ENCODE measurements around the gene MLXIP. TPM values are rescaled to one million over a fixed set of nuclear protein-coding genes. Genes with fewer than 3 reads are reported as not detected.
"Not testable (repeated sequence)": the region's sequence is repeated elsewhere in the genome, so short reads cannot be mapped to it uniquely, and the experiment has no call there.

The MLXIP gene
- total RNA-seq, 2 donors from 2014 or later: 158 to 201 TPM

DNA sequence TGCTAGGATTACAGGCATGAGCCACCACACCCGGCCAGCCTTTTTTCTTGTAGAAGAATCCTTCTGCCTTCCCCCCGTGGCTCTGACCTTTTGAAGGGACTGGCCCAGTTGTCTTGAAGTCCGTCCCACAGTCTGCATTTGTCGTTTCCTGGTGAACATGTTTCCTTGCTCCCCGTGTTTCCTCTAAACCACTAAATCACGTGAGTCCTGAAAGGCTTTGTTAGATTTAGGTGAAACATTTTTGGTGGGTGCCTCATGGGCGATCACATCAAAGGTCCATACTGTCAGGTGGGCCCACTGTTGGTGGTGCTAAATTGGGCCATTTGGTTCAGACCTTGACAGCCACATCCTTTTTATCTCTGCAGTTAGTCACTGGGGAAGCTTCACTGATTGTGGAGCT, 26.3 kb downstream of the MLXIP start:
- no peak for DNase-seq
- Histone ChIP-seq H3K9me3 (no peaks in the 10 kb centered on the region), H3K9ac (ENCODE audit: low read depth in 2 of 2, low read length in 2 of 2) (peak overlapping the region in 1 of 2 donors; percentile 35), H3K27ac (peak overlapping the region; percentile 92), H3K4me3 (no peak overlapping the region), H3K4me1 (peaks cover 47% of the 10 kb centered on the region), H3K27me3 (no peaks in the 10 kb centered on the region), H3K36me3 (no peaks in the 10 kb centered on the region)
- no peak for TF ChIP-seq CTCF (IDR thresholded peaks at IDR 0.05)
- intact Hi-C loops (cut with DNase I): no loop called here

- H3K4me3 ChIP-seq; DNase-seq; H3K9me3 ChIP-seq; intact Hi-C loops (cut with DNase I); H3K27me3 ChIP-seq; H3K36me3 ChIP-seq: not testable (repeated sequence)
- H3K9ac ChIP-seq (ENCODE audit: low read depth in 2 of 2, low read length in 2 of 2): peak overlapping the region in 1 of 2 donors; percentile 35
- peaks cover 51% of the 10 kb centered on the region for H3K4me1 ChIP-seq
- H3K27ac ChIP-seq: peak overlapping the region; percentile 92
These were observed 26.9 kb downstream of the MLXIP start for GRCh38 chr12:122105496-122105895.

GRCh38 chr12:122106843-122107242, 28.3 kb downstream of the MLXIP start:
- intact Hi-C loops (cut with DNase I): no loop called here
- no peaks in the 10 kb centered on the region for H3K36me3 ChIP-seq
- peak; percentile 82 for DNase-seq
- peaks cover 46% of the 10 kb centered on the region for H3K4me1 ChIP-seq
- H3K27me3 ChIP-seq: no peaks in the 10 kb centered on the region
- no peak for TF ChIP-seq CTCF (IDR thresholded peaks at IDR 0.05)
- no peaks in the 10 kb centered on the region for H3K9me3 ChIP-seq
- peak overlapping the region; percentile 92 for H3K27ac ChIP-seq
- H3K9ac ChIP-seq (ENCODE audit: low read depth in 2 of 2, low read length in 2 of 2): peak overlapping the region in 1 of 2 donors; percentile 81
- no peak overlapping the region for H3K4me3 ChIP-seq

DNA sequence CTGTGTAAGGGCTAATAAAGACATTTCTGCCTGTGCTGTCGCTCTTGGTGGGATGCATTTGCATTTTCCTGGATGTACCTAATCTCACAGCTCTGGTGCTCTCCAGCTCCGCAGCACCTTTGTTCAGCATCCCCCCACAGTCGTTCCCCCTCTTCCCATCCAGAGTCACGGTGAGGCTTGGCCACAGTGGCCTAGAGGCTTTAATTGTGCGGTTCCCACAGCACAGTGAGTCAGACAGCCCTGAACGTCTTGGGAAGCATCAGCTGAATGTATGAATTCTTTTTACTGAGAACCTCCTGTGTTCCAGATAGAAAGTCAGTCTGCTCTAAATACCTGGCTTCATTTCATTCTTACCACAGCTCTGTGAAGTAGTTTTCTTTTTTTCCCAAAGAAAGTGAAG, 28.7 kb downstream of the MLXIP start:
- H3K9ac ChIP-seq (ENCODE audit: low read depth in 2 of 2, low read length in 2 of 2): peak overlapping the region in 1 of 2 donors; percentile 81

GRCh38 chr12:122111089-122111641, 32.6 kb downstream of the MLXIP start:
- DNase-seq: peak; percentile 83
- Histone ChIP-seq H3K27me3 (no peaks in the 10 kb centered on the region), H3K9me3 (no peaks in the 10 kb centered on the region), H3K9ac (ENCODE audit: low read depth in 2 of 2, low read length in 2 of 2) (peak overlapping the region in 1 of 2 donors; percentile 29), H3K4me1 (peaks cover 39% of the 10 kb centered on the region), H3K4me3 (no peak overlapping the region), H3K36me3 (no peaks in the 10 kb centered on the region), H3K27ac (peak overlapping the region; percentile 92)
- TF ChIP-seq CTCF (IDR thresholded peaks at IDR 0.05): no peak
- intact Hi-C loops (cut with DNase I): no loop called here

More for the DNA sequence above, 28.7 kb downstream of the MLXIP start:
- intact Hi-C loops (cut with DNase I): no loop called here
- TF ChIP-seq CTCF (IDR thresholded peaks at IDR 0.05): no peak
- DNase-seq: no peak
- no peaks in the 10 kb centered on the region for H3K9me3 ChIP-seq
- no peaks in the 10 kb centered on the region for H3K36me3 ChIP-seq
- no peaks in the 10 kb centered on the region for H3K27me3 ChIP-seq
- no peak overlapping the region for H3K4me3 ChIP-seq
- peaks cover 44% of the 10 kb centered on the region for H3K4me1 ChIP-seq
- H3K27ac ChIP-seq: peak overlapping the region; percentile 92

GRCh38 chr12:122116707-122117535, 38.4 kb downstream of the MLXIP start:
- intact Hi-C loops (cut with DNase I): loop anchor here (5.0 kb wide), 1 partner anchor 35 kb away; no protein-coding TSS in a partner anchor
- peak; percentile 81 for DNase-seq
- Histone ChIP-seq H3K4me3 (no peak overlapping the region), H3K4me1 (peaks cover 8% of the 10 kb centered on the region), H3K27me3 (no peaks in the 10 kb centered on the region), H3K27ac (peak overlapping the region; percentile 84), H3K9me3 (no peaks in the 10 kb centered on the region), H3K9ac (ENCODE audit: low read depth in 2 of 2, low read length in 2 of 2) (peak overlapping the region in 1 of 2 donors; percentile 77), H3K36me3 (no peaks in the 10 kb centered on the region)
- TF ChIP-seq CTCF (IDR thresholded peaks at IDR 0.05): no peak

Measured in colonic mucosa (tissue), 4 donors.